ENCODE results near the gene TEX44. TPM values are rescaled to one million over a fixed set of nuclear protein-coding genes. Genes with fewer than 3 reads are reported as not detected.

The TEX44 gene
- total RNA-seq, 4 donors from 2014 or later = not detected

DNA sequence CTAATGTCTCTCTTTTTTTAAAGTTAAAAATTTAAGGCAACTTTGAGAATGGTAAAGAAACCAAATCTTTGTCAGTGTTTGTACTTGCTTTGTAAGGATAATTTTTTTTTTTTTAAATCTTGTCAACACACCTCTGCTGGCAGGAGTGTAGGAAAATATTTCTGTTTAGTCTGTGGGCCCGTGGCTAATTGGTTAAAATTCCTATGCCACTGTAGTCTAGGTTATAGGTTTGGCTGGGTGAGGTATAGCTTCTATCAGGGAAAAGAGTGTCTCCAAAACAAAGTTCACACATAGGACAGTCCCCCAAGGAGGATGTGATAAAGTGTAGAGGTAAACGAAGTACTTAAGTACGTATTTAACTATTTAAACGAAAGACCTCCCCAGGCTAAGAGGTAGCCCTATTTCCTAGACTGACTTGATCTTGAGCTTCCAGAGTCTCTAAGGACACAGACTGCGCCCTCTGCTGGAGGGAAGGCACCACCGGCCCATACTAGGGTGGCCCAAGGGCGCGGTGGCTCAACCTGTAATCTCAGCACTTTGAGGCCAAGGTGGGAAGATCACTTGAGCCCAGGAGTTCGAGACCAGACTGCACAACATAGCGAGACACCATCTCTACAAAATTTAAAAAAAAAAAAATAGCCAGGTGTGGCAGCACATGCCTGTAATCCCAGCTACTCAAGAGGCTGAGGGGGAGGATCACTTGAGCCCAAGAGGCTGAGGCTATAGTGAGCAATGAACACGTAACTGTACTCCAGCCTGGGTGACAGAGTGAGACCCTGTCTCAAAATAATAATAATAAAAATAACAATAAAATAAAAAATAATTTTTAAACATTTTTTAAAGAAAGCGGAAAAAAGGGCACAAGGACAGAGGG, 8.9 kb downstream of the TEX44 start:
- Histone ChIP-seq H3K4me3 (no peak overlapping the region), H3K9me3 (no peaks in the 10 kb centered on the region), H3K4me1 (peaks cover 6 to 27% of the 10 kb centered on the region in 2 donors), H3K27ac (peak overlapping the region; percentile 63 to 100), H3K36me3 (no peaks in the 10 kb centered on the region), H3K27me3 (no peaks in the 10 kb centered on the region)
- DNase-seq = peak; percentile 77 to 86
- TF ChIP-seq, protein P1, sequence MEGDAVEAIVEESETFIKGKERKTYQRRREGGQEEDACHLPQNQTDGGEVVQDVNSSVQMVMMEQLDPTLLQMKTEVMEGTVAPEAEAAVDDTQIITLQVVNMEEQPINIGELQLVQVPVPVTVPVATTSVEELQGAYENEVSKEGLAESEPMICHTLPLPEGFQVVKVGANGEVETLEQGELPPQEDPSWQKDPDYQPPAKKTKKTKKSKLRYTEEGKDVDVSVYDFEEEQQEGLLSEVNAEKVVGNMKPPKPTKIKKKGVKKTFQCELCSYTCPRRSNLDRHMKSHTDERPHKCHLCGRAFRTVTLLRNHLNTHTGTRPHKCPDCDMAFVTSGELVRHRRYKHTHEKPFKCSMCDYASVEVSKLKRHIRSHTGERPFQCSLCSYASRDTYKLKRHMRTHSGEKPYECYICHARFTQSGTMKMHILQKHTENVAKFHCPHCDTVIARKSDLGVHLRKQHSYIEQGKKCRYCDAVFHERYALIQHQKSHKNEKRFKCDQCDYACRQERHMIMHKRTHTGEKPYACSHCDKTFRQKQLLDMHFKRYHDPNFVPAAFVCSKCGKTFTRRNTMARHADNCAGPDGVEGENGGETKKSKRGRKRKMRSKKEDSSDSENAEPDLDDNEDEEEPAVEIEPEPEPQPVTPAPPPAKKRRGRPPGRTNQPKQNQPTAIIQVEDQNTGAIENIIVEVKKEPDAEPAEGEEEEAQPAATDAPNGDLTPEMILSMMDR (IDR thresholded peaks at IDR 0.05) = peak; percentile 72 to 84 (median 76)
- no peak for TF ChIP-seq POLR2A (IDR thresholded peaks at IDR 0.05)
- intact Hi-C loops (cut with DNase I; ENCODE audit: low total_unique reads) = no loop called here

DNA sequence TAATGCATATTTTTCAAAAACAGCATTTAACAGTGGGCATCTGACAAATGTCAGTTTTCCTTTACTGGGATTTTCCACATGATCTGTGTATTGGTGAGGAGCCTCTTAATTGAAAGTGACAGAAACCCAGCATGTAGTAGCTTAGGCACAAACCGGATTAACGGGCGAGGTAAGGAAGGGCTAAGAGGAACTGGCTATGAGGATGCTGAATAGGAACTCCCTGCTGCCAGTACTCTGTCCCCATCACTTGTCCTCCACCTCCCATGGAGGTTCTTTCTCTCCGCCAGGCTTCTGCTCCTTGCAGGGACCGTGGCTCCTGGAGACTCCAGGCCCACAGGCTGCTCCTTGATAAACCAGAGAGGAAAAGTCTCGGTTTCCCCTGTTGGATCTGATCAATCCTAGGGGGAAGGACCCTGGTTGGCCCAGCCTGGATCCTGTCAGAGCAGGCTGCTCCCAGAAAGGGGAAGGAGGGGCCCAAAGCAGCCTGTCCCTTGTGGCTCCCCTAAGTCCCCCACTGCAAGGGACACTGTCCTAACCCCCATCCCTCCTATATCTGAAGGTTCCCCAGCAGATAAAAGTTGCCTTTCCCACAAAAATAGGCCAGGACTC, 10.3 kb downstream of the TEX44 start:
- H3K9me3 ChIP-seq = no peaks in the 10 kb centered on the region
- H3K36me3 ChIP-seq = no peaks in the 10 kb centered on the region
- peaks cover 6 to 21% of the 10 kb centered on the region in 2 donors for H3K4me1 ChIP-seq
- no peaks in the 10 kb centered on the region for H3K27me3 ChIP-seq
- intact Hi-C loops (cut with DNase I; ENCODE audit: low total_unique reads) = no loop called here
- H3K4me3 ChIP-seq = no peak overlapping the region
- no peak for DNase-seq
- TF ChIP-seq, protein P1 (IDR thresholded peaks at IDR 0.05) = no peak
- no peak for TF ChIP-seq POLR2A (IDR thresholded peaks at IDR 0.05)
- H3K27ac ChIP-seq = peak overlapping the region; percentile 99 to 100

DNA sequence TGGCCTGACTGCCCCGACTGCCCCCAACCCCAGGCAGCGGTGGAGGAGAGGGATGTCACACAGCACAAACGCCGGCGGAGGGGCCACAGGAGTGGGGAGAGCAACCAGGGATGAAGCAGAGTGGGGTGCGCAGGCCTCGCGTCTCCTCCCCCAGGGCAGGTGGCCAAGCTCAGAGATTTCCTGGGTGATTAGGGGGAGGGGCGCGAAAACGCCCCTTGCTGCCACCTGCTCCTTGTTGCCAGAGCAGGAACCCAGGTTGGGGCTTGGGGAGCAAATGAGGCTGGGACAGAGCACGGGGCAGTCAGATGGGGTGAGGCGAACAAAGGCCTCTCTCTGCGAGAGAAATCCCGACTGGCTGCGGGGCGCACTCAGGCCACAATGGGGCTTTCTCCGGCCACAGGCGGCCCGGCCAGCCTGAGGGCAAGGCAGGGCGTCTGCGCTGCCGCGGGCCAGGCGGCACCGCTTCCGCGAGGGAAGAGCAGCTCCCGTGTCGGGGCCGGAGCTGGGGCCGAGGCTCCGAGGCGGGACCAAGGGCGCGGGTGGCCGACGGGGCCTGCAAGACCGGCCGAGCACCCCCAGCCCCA, 11.5 kb downstream of the TEX44 start:
- no peaks in the 10 kb centered on the region for H3K36me3 ChIP-seq
- H3K9me3 ChIP-seq = no peaks in the 10 kb centered on the region
- H3K4me1 ChIP-seq = peaks cover 6 to 21% of the 10 kb centered on the region in 2 donors
- H3K27me3 ChIP-seq = no peaks in the 10 kb centered on the region
- peak in 1 of 2 donors; percentile 96 for TF ChIP-seq POLR2A (IDR thresholded peaks at IDR 0.05)
- TF ChIP-seq, protein P1 (IDR thresholded peaks at IDR 0.05) = peak in 1 of 4 experiments; percentile 25
- DNase-seq = peak; percentile 75 to 76
- intact Hi-C loops (cut with DNase I; ENCODE audit: low total_unique reads) = no loop called here
- H3K4me3 ChIP-seq = peak overlapping the region; percentile 43 to 49
- peak overlapping the region; percentile 99 to 100 for H3K27ac ChIP-seq

DNA sequence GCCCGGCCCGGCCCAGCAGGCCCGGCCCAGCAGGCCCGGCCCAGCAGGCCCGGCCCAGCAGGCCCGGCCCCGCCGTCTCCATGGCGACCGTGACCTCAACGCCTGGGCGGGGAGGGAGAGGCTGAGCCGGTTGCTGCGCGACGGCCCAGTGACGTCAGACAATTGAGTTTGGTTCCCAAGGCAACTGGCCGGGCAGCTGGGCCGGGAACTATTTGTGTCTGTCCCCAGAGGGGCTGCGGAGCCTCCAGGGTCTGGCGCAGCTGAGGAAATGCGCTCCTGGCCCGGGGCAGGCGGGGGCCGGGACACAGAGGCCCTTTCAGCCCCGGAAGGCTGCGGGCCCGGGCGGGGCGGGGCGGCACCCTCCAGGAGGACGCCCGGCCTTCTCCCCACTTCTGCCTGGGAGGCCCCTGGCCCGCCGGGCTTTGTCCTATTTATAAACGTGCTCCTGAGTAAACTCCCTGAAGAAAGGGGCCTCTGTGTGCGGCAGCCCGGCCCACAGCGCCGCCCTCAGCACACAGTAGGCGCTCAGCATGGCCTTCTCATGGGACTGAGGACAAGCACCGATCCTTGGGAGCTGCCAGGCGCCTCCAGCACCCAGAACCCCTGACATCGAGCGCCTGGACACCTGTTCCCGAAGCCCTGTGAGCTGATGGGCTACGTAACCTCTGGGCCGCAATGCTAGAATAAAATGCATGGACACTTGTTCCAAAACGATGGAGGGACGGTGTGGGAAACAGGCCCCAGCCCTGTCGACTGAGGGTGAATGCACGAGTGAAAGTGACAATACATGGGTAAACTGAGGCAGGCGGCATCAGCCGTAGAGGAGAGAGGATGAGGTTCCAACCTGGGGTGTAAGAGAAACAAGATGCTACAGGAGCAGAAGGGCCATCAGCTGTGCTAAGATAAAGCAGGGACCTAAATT, 12.3 kb downstream of the TEX44 start:
- Histone ChIP-seq H3K27ac (peak overlapping the region; percentile 99 to 100), H3K4me1 (peaks cover 6 to 21% of the 10 kb centered on the region in 2 donors)

More for the DNA sequence above, 12.3 kb downstream of the TEX44 start:
- no peaks in the 10 kb centered on the region for H3K36me3 ChIP-seq
- DNase-seq = peak; percentile 100
- H3K9me3 ChIP-seq = no peaks in the 10 kb centered on the region
- TF ChIP-seq, protein P1 (IDR thresholded peaks at IDR 0.05) = peak in 1 of 4 experiments; percentile 22
- TF ChIP-seq POLR2A (IDR thresholded peaks at IDR 0.05) = peak; percentile 62 to 75
- intact Hi-C loops (cut with DNase I; ENCODE audit: low total_unique reads) = no loop called here
- no peaks in the 10 kb centered on the region for H3K27me3 ChIP-seq
- peak overlapping the region; percentile 2 to 49 for H3K4me3 ChIP-seq
